GM10266 (cell line): ENCODE data around the gene ARHGAP20.

ENCODE experiments used
- DNase-seq: peaks from one replicate; pipeline ENCODE4 v3.0.0; 2012; ENCODE audit errors: extremely low spot score
- TF ChIP-seq, protein P1 (sequence below): IDR thresholded peaks from 2 replicates; pipeline ENCODE4 v1.5.1; 2012; ENCODE audit warnings: mild to moderate bottlenecking, low read depth; ENCODE audit not compliant: control insufficient read depth, insufficient read depth; ENCODE audit errors: missing control alignments

Gene ARHGAP20

DNA sequence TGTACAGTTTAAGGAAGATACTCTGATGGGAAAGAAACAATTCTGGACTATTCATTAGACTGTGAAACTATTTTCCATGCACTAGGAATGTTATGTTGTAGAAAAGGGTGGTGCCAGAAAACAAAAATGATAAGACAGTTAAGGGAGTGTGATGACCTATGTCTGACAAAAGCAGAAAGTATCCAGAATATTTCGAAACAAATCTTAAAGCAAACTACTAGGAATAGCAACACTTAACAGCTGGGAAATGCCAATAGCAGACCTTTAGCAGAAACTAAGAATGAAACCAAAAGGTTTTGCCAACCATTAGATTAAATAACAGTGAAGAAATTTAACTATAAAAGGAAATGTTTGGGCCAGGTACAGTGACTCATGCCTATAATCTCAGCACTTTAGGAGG is 3.3 kb upstream of the ARHGAP20 start:
- DNase-seq = no peak
- TF ChIP-seq, protein P1, sequence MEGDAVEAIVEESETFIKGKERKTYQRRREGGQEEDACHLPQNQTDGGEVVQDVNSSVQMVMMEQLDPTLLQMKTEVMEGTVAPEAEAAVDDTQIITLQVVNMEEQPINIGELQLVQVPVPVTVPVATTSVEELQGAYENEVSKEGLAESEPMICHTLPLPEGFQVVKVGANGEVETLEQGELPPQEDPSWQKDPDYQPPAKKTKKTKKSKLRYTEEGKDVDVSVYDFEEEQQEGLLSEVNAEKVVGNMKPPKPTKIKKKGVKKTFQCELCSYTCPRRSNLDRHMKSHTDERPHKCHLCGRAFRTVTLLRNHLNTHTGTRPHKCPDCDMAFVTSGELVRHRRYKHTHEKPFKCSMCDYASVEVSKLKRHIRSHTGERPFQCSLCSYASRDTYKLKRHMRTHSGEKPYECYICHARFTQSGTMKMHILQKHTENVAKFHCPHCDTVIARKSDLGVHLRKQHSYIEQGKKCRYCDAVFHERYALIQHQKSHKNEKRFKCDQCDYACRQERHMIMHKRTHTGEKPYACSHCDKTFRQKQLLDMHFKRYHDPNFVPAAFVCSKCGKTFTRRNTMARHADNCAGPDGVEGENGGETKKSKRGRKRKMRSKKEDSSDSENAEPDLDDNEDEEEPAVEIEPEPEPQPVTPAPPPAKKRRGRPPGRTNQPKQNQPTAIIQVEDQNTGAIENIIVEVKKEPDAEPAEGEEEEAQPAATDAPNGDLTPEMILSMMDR = no peak

DNA sequence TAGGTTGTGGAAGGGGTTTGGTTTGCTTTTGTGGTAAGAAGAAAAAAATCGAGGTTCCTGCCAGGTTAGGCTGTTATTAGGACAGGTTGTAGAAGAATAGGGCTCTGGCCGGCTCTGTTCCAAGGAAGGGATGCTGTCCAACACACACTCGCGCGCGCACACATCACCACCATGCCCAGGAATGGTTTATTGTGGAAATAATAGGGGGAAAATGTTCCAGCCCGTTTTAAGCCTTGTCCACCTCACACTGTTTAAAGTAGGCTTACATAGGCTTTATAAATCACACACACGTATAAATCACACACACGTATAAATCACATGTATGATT is 1.2 kb upstream of the ARHGAP20 start:
- DNase-seq = no peak

DNA sequence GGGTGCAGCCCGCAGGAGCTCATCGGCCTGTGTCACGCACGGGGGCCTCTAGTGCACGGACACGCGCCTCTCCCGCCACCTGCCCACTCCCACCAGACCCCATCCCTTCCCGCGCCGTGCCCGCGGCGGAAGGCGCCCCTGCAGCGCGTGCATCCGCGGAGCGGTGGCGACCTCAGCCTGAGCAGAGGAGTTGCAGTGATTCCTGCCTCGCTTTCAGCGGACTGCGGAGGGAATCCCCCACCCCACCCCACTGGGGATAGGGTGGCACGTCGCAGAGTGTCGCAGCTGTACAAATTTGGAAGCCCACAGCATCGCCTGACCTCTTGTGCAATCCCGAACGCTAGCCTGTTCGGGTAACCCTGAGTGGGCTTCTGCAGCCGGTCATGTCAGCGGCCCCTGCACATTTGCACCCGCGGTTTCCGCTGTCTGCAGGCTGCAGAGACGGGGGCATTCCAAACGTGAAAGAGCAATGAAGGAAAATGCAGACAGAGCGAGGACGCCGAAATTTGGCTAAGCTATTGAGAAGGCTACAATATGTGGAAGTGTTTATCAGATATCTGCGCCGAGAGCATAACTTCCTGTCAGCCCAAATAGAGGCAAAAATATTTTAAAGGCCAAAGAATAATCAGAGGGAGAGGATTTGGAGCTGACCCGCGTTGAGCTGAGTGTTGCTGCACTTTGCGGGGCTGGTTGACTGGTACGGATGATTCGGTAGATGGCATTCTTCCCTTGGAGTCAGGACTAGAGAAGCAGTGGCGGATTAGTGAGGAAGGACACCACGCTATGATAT is 617 bp upstream of the ARHGAP20 start:
- peak; percentile 34 for DNase-seq
- TF ChIP-seq, protein P1 = peak; percentile 12

More for the DNA sequence above, 1.2 kb upstream of the ARHGAP20 start:
- TF ChIP-seq, protein P1 = no peak

DNA sequence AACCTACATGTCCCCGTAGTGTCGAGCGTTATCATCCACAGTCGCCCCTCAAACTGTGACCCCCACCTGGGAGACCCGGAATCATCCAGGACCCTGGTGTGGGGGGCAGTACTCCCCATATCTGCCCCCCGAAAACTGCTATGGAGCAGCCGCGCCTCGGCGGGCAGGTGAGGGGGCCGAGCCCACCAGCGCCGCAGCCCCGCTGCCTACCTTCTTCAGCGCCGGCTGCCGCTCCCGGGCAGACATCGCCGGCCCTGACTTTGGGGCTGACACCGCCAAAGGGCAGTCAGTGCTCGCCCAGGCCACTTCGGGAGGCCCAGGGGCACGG is 825 bp downstream of the ARHGAP20 start:
- TF ChIP-seq, protein P1 = no peak
- DNase-seq = no peak

GRCh38 chr11:110710628-110711381 is 1.4 kb downstream of the ARHGAP20 start:
- TF ChIP-seq, protein P1 = no peak
- DNase-seq = peak; percentile 30

- TF ChIP-seq, protein P1 = no peak
- DNase-seq = no peak
Observed at GRCh38 chr11:110704210-110704864, 7.9 kb downstream of the ARHGAP20 start.
